H9 (cell line): ENCODE results near the gene SDK1. TPM values are rescaled to one million over a fixed set of nuclear protein-coding genes. Genes with fewer than 3 reads are reported as not detected.

Experiments used
- DNase-seq: peaks from one replicate; pipeline ENCODE4 v3.0.0-alpha.2; 2017
- H2AFZ ChIP-seq: one replicate; pipeline ENCODE4 v1.6.1; 2013; ENCODE audit warnings: mild to moderate bottlenecking, low read length, control low read depth, moderate library complexity
- H2AK5ac ChIP-seq: 2 replicates; pipeline ENCODE4 v1.6.1; 2013; ENCODE audit warnings: low read length, control low read depth, mixed read lengths; ENCODE audit not compliant: insufficient read length
- H2BK120ac ChIP-seq: one replicate; pipeline ENCODE4 v1.6.1; 2013; ENCODE audit warnings: low read depth, mild to moderate bottlenecking, low read length, control low read depth, inconsistent platforms; ENCODE audit not compliant: poor library complexity, severe bottlenecking
- H2BK12ac ChIP-seq: 2 replicates; pipeline ENCODE4 v1.6.1; 2013; ENCODE audit warnings: low read length, control low read depth, mixed read lengths, low read depth; ENCODE audit not compliant: insufficient read length
- H2BK15ac ChIP-seq: 2 replicates; pipeline ENCODE4 v1.6.1; 2013; ENCODE audit warnings: low read depth, low read length, control low read depth
- H2BK20ac ChIP-seq: one replicate; pipeline ENCODE4 v1.6.1; 2013; ENCODE audit warnings: low read depth, mild to moderate bottlenecking, low read length, control low read depth, inconsistent platforms; ENCODE audit not compliant: poor library complexity, severe bottlenecking
- H2BK5ac ChIP-seq: 2 replicates; pipeline ENCODE4 v1.6.1; 2013; ENCODE audit warnings: low read length, control low read depth, mixed read lengths; ENCODE audit not compliant: insufficient read length
- H3K14ac ChIP-seq: 2 replicates; pipeline ENCODE4 v1.6.1; 2013; ENCODE audit warnings: low read length, control low read depth; ENCODE audit not compliant: insufficient read depth
- H3K18ac ChIP-seq: 2 replicates; pipeline ENCODE4 v1.6.1; 2013; ENCODE audit warnings: low read depth, mild to moderate bottlenecking, mixed read lengths, low read length, control low read depth; ENCODE audit not compliant: insufficient read length
- H3K23ac ChIP-seq: 2 replicates; pipeline ENCODE4 v1.6.1; 2013; ENCODE audit warnings: low read length, control low read depth, mixed read lengths, low read depth; ENCODE audit not compliant: insufficient read length
- H3K23me2 ChIP-seq: 2 replicates; pipeline ENCODE4 v1.6.1; 2013; ENCODE audit warnings: low read depth, mild to moderate bottlenecking, mixed read lengths, low read length, control low read depth; ENCODE audit not compliant: insufficient read length, poor library complexity, severe bottlenecking
- H3K27ac ChIP-seq: 2 replicates; pipeline ENCODE4 v1.5.1; 2013; ENCODE audit warnings: low read length, control low read depth, mixed read lengths, low read depth; ENCODE audit not compliant: insufficient read length
- H3K27me3 ChIP-seq: 2 replicates; pipeline ENCODE4 v1.6.1; 2013; ENCODE audit warnings: low read length, control low read depth, inconsistent platforms; ENCODE audit not compliant: insufficient read depth
- H3K4ac ChIP-seq: 2 replicates; pipeline ENCODE4 v1.6.1; 2013; ENCODE audit warnings: low read depth, mild to moderate bottlenecking, control low read depth, inconsistent platforms, low read length, moderate library complexity
- H3K4me1 ChIP-seq: 2 replicates; pipeline ENCODE4 v1.6.1; 2013; ENCODE audit warnings: low read length, control low read depth, inconsistent platforms; ENCODE audit not compliant: insufficient read depth
- H3K4me2 ChIP-seq: 2 replicates; pipeline ENCODE4 v1.6.1; 2013; ENCODE audit warnings: low read length, control low read depth, mixed read lengths; ENCODE audit not compliant: insufficient read length, insufficient read depth
- H3K56ac ChIP-seq: 2 replicates; pipeline ENCODE4 v1.6.1; 2013; ENCODE audit warnings: low read depth, mild to moderate bottlenecking, mixed read lengths, low read length, control low read depth; ENCODE audit not compliant: insufficient read length
- H3K79me1 ChIP-seq: 2 replicates; pipeline ENCODE4 v1.6.1; 2013; ENCODE audit warnings: low read depth, mild to moderate bottlenecking, moderate library complexity, low read length, control low read depth, inconsistent platforms; ENCODE audit not compliant: insufficient read depth, poor library complexity, severe bottlenecking
- H3K79me2 ChIP-seq: 2 replicates; pipeline ENCODE4 v1.6.1; 2013; ENCODE audit warnings: low read length, control low read depth, inconsistent platforms; ENCODE audit not compliant: insufficient read depth
- H3K9ac ChIP-seq: 2 replicates; pipeline ENCODE4 v1.6.1; 2013; ENCODE audit warnings: low read length, control low read depth, mixed read lengths; ENCODE audit not compliant: insufficient read length; ENCODE audit errors: extremely low read depth
- H3K9me3 ChIP-seq: one replicate; pipeline ENCODE4 v1.6.1; 2013; ENCODE audit warnings: low read depth, low read length, inconsistent platforms; ENCODE audit not compliant: control insufficient read depth
- H3T11ph ChIP-seq: one replicate; pipeline ENCODE4 v1.6.1; 2013; ENCODE audit warnings: mild to moderate bottlenecking, low read length, control low read depth, inconsistent platforms
- H4K20me1 ChIP-seq: one replicate; pipeline ENCODE4 v1.6.1; 2013; ENCODE audit not compliant: control insufficient read depth, insufficient read length, insufficient read depth
- H4K5ac ChIP-seq: 2 replicates; pipeline ENCODE4 v1.6.1; 2013; ENCODE audit warnings: low read depth, mild to moderate bottlenecking, mixed read lengths, low read length, control low read depth; ENCODE audit not compliant: insufficient read length
- H4K8ac ChIP-seq: replicated peaks from 2 replicates; pipeline ENCODE4 v1.6.1; 2013; ENCODE audit warnings: low read length, control low read depth, mixed read lengths, low read depth; ENCODE audit not compliant: insufficient read length
- H4K91ac ChIP-seq: 2 replicates; pipeline ENCODE4 v1.6.1; 2013; ENCODE audit warnings: low read depth, mild to moderate bottlenecking, moderate library complexity, mixed read lengths, low read length, control low read depth; ENCODE audit not compliant: insufficient read length
- H3K27ac Mint-ChIP-seq, 3 experiments: 2 replicates in 2 of 3; 3 replicates in 1 of 3; pipeline ENCODE4 v1.8.0; 2020 to 2021; ENCODE audit warnings: mixed read lengths in 3 of 3, mild to moderate bottlenecking in 1 of 3, moderate library complexity in 1 of 3
- H3K27me3 Mint-ChIP-seq: 2 replicates; pipeline ENCODE4 v1.8.0; 2021; ENCODE audit warnings: low read depth, mild to moderate bottlenecking, moderate library complexity, mixed read lengths
- H3K36me3 Mint-ChIP-seq, 3 experiments: 2 replicates in 2 of 3; 3 replicates in 1 of 3; pipeline ENCODE4 v1.8.0; 2020 to 2021; ENCODE audit warnings: low read depth in 3 of 3, mixed read lengths in 3 of 3; ENCODE audit not compliant: insufficient read depth in 1 of 3
- H3K4me1 Mint-ChIP-seq, 2 experiments: 2 replicates each; pipeline ENCODE4 v1.8.0; 2020; ENCODE audit warnings: mixed read lengths in 2 of 2
- H3K4me3 Mint-ChIP-seq, 2 experiments: 2 replicates in 1 of 2; 3 replicates in 1 of 2; pipeline ENCODE4 v1.8.0; 2020 to 2021; ENCODE audit warnings: mild to moderate bottlenecking in 2 of 2, mixed read lengths in 2 of 2, moderate library complexity in 1 of 2
- H3K9me3 Mint-ChIP-seq, 2 experiments: 2 replicates in 1 of 2; 3 replicates in 1 of 2; pipeline ENCODE4 v1.8.0; 2020; ENCODE audit warnings: mild to moderate bottlenecking in 2 of 2, mixed read lengths in 2 of 2, moderate library complexity in 1 of 2
- CTCF ChIP-seq: fragments of 200-600 bp; sonication (generic); conservative IDR thresholded peaks from 3 replicates; pipeline ENCODE4 v1.8.0; 2021; ENCODE audit warnings: antibody characterized with exemption, mild to moderate bottlenecking
- WGBS: extraction: QIAGEN DNeasy Blood & Tissue Kit; methylation state at CpG from one replicate; pipeline ENCODE4 v1.1.7; 2013; ENCODE audit warnings: missing lambda C conversion rate, low lambda C conversion rate, mixed read lengths; ENCODE audit not compliant: insufficient read length; ENCODE audit errors: extremely low coverage; 5-methylcytosine and 5-hydroxymethylcytosine counted together
- total RNA-seq: library from RNA; stranded (reverse); gene quantifications from 2 replicates; pipeline ENCODE4 v1.2.1, GENCODE V29; 2021

Gene SDK1
- total RNA-seq, 1 experiment from 2014 or later = 8.7 TPM

- H3K27ac Mint-ChIP-seq = no peak overlapping the region; a peak in 1 of 7 replicates
- WGBS = no CpG with 5 or more reads among the region's 5 CpGs
Observed at GRCh38 chr7:3436746-3437145, 135.7 kb downstream of the SDK1 start.

More at GRCh38 chr7:3436746-3437145, 135.7 kb downstream of the SDK1 start:
- Histone ChIP-seq H3K79me1 (no peaks in the 10 kb centered on the region), H3K23ac (no peak overlapping the region), H2BK12ac (no peak overlapping the region), H2BK120ac (no peak overlapping the region), H3K23me2 (no peaks in the 10 kb centered on the region), H4K91ac (no peak overlapping the region), H2AK5ac (no peak overlapping the region), H4K8ac (no peak overlapping the region), H3K4me1 (no peaks in the 10 kb centered on the region), H3T11ph (no peak overlapping the region), H3K4ac (no peak overlapping the region), H4K5ac (no peak overlapping the region), H3K27ac (no peak overlapping the region), H2BK15ac (no peak overlapping the region), H3K79me2 (no peaks in the 10 kb centered on the region), H3K4me2 (no peak overlapping the region), H4K20me1 (no peaks in the 10 kb centered on the region), H3K18ac (no peak overlapping the region), H3K27me3 (no peaks in the 10 kb centered on the region), H2AFZ (no peak overlapping the region), H3K9me3 (no peaks in the 10 kb centered on the region), H2BK5ac (no peak overlapping the region), H3K56ac (no peak overlapping the region), H2BK20ac (no peak overlapping the region), H3K14ac (no peak overlapping the region), H3K9ac (no peak overlapping the region)
- Mint-ChIP-seq H3K4me1 (peaks cover 4 to 9% of the 10 kb centered on the region in 2 experiments; a peak in 3 of 4 replicates), H3K9me3 (no peaks in the 10 kb centered on the region), H3K27me3 (no peaks in the 10 kb centered on the region), H3K4me3 (no peak overlapping the region), H3K36me3 (no peaks in the 10 kb centered on the region)
- DNase-seq = no peak
- no peak for TF ChIP-seq CTCF
